HL-60 (cell line): ENCODE data around the gene ADD2.

Source experiments
- CTCF ChIP-seq: IDR thresholded peaks from one replicate; pipeline ENCODE4 v1.5.1; 2011; ENCODE audit warnings: low read length, control low read depth, inconsistent platforms; ENCODE audit not compliant: insufficient read depth
- POLR2AphosphoS5 ChIP-seq: IDR thresholded peaks from 2 replicates; pipeline ENCODE4 v1.6.1; 2012; ENCODE audit warnings: low read depth
- REST ChIP-seq: IDR thresholded peaks from 2 replicates; pipeline ENCODE4 v1.6.1; 2012; ENCODE audit warnings: low read depth; ENCODE audit not compliant: insufficient replicate concordance

- TF ChIP-seq CTCF = no peak
- no peak for TF ChIP-seq POLR2AphosphoS5
- no peak for TF ChIP-seq REST
Observed at GRCh38 chr2:70657246-70657645, 110.8 kb downstream of the ADD2 start.
